ENCODE results near the gene FHIT.
A peak's percentile ranks its signal among the peaks of the same experiment; 100 is the strongest.

FHIT gene

GRCh38 chr3:61149236-61149635, 102.0 kb downstream of the FHIT start:
- no peak for FAIRE-seq
- TF ChIP-seq CTCF (IDR thresholded peaks at IDR 0.05; ENCODE audit: insufficient read depth, missing control alignments): no peak
- DNase-seq (ENCODE audit: insufficient read length, low spot score): no peak

- DNase-seq (ENCODE audit: insufficient read length, low spot score): no peak
Measured at GRCh38 chr3:61146010-61146890, 105.0 kb downstream of the FHIT start.

GRCh38 chr3:61141697-61142096, 109.6 kb downstream of the FHIT start:
- no peak for TF ChIP-seq CTCF (IDR thresholded peaks at IDR 0.05; ENCODE audit: insufficient read depth, missing control alignments)
- FAIRE-seq (no peak), DNase-seq (ENCODE audit: insufficient read length, low spot score) (no peak)

More at GRCh38 chr3:61146010-61146890, 105.0 kb downstream of the FHIT start:
- FAIRE-seq: peak; percentile 96
- TF ChIP-seq CTCF (IDR thresholded peaks at IDR 0.05; ENCODE audit: insufficient read depth, missing control alignments): no peak

- TF ChIP-seq CTCF (IDR thresholded peaks at IDR 0.05; ENCODE audit: insufficient read depth, missing control alignments): no peak
- FAIRE-seq (no peak), DNase-seq (ENCODE audit: insufficient read length, low spot score) (no peak)
Measured at GRCh38 chr3:61141227-61141626, 110.0 kb downstream of the FHIT start.

GRCh38 chr3:61139686-61140085, 111.6 kb downstream of the FHIT start:
- no peak for TF ChIP-seq CTCF (IDR thresholded peaks at IDR 0.05; ENCODE audit: insufficient read depth, missing control alignments)
- FAIRE-seq: no peak
- DNase-seq (ENCODE audit: insufficient read length, low spot score): no peak

- TF ChIP-seq CTCF (IDR thresholded peaks at IDR 0.05; ENCODE audit: insufficient read depth, missing control alignments): no peak
Measured at GRCh38 chr3:61138401-61138800, 112.9 kb downstream of the FHIT start.

GRCh38 chr3:61136191-61136590, 115.1 kb downstream of the FHIT start:
- no peak for DNase-seq (ENCODE audit: insufficient read length, low spot score)
- no peak for TF ChIP-seq CTCF (IDR thresholded peaks at IDR 0.05; ENCODE audit: insufficient read depth, missing control alignments)
- FAIRE-seq: no peak

More at GRCh38 chr3:61138401-61138800, 112.9 kb downstream of the FHIT start:
- DNase-seq (ENCODE audit: insufficient read length, low spot score) (no peak), FAIRE-seq (no peak)

Measured in D721Med (cell line).